ENCODE results near the gene LARP7.
A peak's percentile ranks its signal among the peaks of the same experiment; 100 is the strongest.
"Not testable (repeated sequence)": the region's sequence is repeated elsewhere in the genome, so short reads cannot be mapped to it uniquely, and the experiment has no call there.

Gene LARP7

GRCh38 chr4:112649055-112649408 is 12.1 kb downstream of the LARP7 start:
- no peak for FAIRE-seq
- TF ChIP-seq POLR2A (IDR thresholded peaks at IDR 0.05; ENCODE audit: low read depth, low read length) (no peak), TAF1 (IDR thresholded peaks at IDR 0.05; ENCODE audit: low read depth, low read length) (no peak), POU2F2 (IDR thresholded peaks at IDR 0.05; ENCODE audit: low read depth, low read length) (no peak), SPI1 (IDR thresholded peaks at IDR 0.05; ENCODE audit: low read depth, low read length) (no peak), POLR2AphosphoS5 (IDR thresholded peaks at IDR 0.05; ENCODE audit: low read depth, low read length) (no peak), PAX5 (IDR thresholded peaks at IDR 0.05; ENCODE audit: insufficient read depth, low read length, severe bottlenecking) (no peak)

GRCh38 chr4:112650332-112650731 is 13.4 kb downstream of the LARP7 start:
- no peak for DNase-seq (ENCODE audit: insufficient read length, low spot score)
- TF ChIP-seq TAF1 (IDR thresholded peaks at IDR 0.05; ENCODE audit: low read depth, low read length) (no peak), POU2F2 (IDR thresholded peaks at IDR 0.05; ENCODE audit: low read depth, low read length) (no peak), SPI1 (IDR thresholded peaks at IDR 0.05; ENCODE audit: low read depth, low read length) (no peak), PAX5 (IDR thresholded peaks at IDR 0.05; ENCODE audit: insufficient read depth, low read length, severe bottlenecking) (no peak), POLR2A (IDR thresholded peaks at IDR 0.05; ENCODE audit: low read depth, low read length) (no peak), POLR2AphosphoS5 (IDR thresholded peaks at IDR 0.05; ENCODE audit: low read depth, low read length) (no peak)
- FAIRE-seq, result no peak

More at GRCh38 chr4:112649055-112649408, 12.1 kb downstream of the LARP7 start:
- no peak for DNase-seq (ENCODE audit: insufficient read length, low spot score)

GRCh38 chr4:112651641-112652040 is 14.7 kb downstream of the LARP7 start:
- DNase-seq (ENCODE audit: insufficient read length, low spot score), result no peak
- FAIRE-seq, result no peak
- TF ChIP-seq POLR2AphosphoS5 (IDR thresholded peaks at IDR 0.05; ENCODE audit: low read depth, low read length) (no peak), SPI1 (IDR thresholded peaks at IDR 0.05; ENCODE audit: low read depth, low read length) (no peak), PAX5 (IDR thresholded peaks at IDR 0.05; ENCODE audit: insufficient read depth, low read length, severe bottlenecking) (no peak), POLR2A (IDR thresholded peaks at IDR 0.05; ENCODE audit: low read depth, low read length) (no peak), TAF1 (IDR thresholded peaks at IDR 0.05; ENCODE audit: low read depth, low read length) (no peak), POU2F2 (IDR thresholded peaks at IDR 0.05; ENCODE audit: low read depth, low read length) (no peak)

- TF ChIP-seq SPI1 (IDR thresholded peaks at IDR 0.05; ENCODE audit: low read depth, low read length) (no peak), POLR2AphosphoS5 (IDR thresholded peaks at IDR 0.05; ENCODE audit: low read depth, low read length) (no peak), POU2F2 (IDR thresholded peaks at IDR 0.05; ENCODE audit: low read depth, low read length) (no peak), TAF1 (IDR thresholded peaks at IDR 0.05; ENCODE audit: low read depth, low read length) (no peak), PAX5 (IDR thresholded peaks at IDR 0.05; ENCODE audit: insufficient read depth, low read length, severe bottlenecking) (no peak), POLR2A (IDR thresholded peaks at IDR 0.05; ENCODE audit: low read depth, low read length) (no peak)
- DNase-seq (ENCODE audit: insufficient read length, low spot score), result no peak
- FAIRE-seq, result no peak
Observed at GRCh38 chr4:112652216-112652615, 15.3 kb downstream of the LARP7 start.

- peak; percentile 41 for FAIRE-seq
- TF ChIP-seq POLR2A (IDR thresholded peaks at IDR 0.05; ENCODE audit: low read depth, low read length) (no peak), TAF1 (IDR thresholded peaks at IDR 0.05; ENCODE audit: low read depth, low read length) (no peak), POU2F2 (IDR thresholded peaks at IDR 0.05; ENCODE audit: low read depth, low read length) (no peak), POLR2AphosphoS5 (IDR thresholded peaks at IDR 0.05; ENCODE audit: low read depth, low read length) (no peak), PAX5 (IDR thresholded peaks at IDR 0.05; ENCODE audit: insufficient read depth, low read length, severe bottlenecking) (no peak), SPI1 (IDR thresholded peaks at IDR 0.05; ENCODE audit: low read depth, low read length) (no peak)
- DNase-seq (ENCODE audit: insufficient read length, low spot score), result no peak
Observed at GRCh38 chr4:112655270-112655669, 18.3 kb downstream of the LARP7 start.

- FAIRE-seq; DNase-seq (ENCODE audit: insufficient read length, low spot score): not testable (repeated sequence)
Observed at GRCh38 chr4:112656115-112656514, 19.2 kb downstream of the LARP7 start.

GRCh38 chr4:112664611-112665010 is 27.7 kb downstream of the LARP7 start:
- peak; percentile 50 for FAIRE-seq
- DNase-seq (ENCODE audit: insufficient read length, low spot score), result no peak
- TF ChIP-seq POU2F2 (IDR thresholded peaks at IDR 0.05; ENCODE audit: low read depth, low read length) (no peak), SPI1 (IDR thresholded peaks at IDR 0.05; ENCODE audit: low read depth, low read length) (no peak), TAF1 (IDR thresholded peaks at IDR 0.05; ENCODE audit: low read depth, low read length) (no peak), PAX5 (IDR thresholded peaks at IDR 0.05; ENCODE audit: insufficient read depth, low read length, severe bottlenecking) (no peak), POLR2AphosphoS5 (IDR thresholded peaks at IDR 0.05; ENCODE audit: low read depth, low read length) (no peak), POLR2A (IDR thresholded peaks at IDR 0.05; ENCODE audit: low read depth, low read length) (no peak)

- DNase-seq (ENCODE audit: insufficient read length, low spot score) (no peak), FAIRE-seq (no peak)
- TF ChIP-seq TAF1 (IDR thresholded peaks at IDR 0.05; ENCODE audit: low read depth, low read length) (no peak), SPI1 (IDR thresholded peaks at IDR 0.05; ENCODE audit: low read depth, low read length) (no peak), PAX5 (IDR thresholded peaks at IDR 0.05; ENCODE audit: insufficient read depth, low read length, severe bottlenecking) (no peak)
Observed at GRCh38 chr4:112668131-112668530, 31.2 kb downstream of the LARP7 start.

GRCh38 chr4:112673076-112673475 is 36.1 kb downstream of the LARP7 start:
- DNase-seq (ENCODE audit: insufficient read length, low spot score), result no peak
- TF ChIP-seq TAF1 (IDR thresholded peaks at IDR 0.05; ENCODE audit: low read depth, low read length) (no peak), POU2F2 (IDR thresholded peaks at IDR 0.05; ENCODE audit: low read depth, low read length) (no peak), SPI1 (IDR thresholded peaks at IDR 0.05; ENCODE audit: low read depth, low read length) (no peak), POLR2AphosphoS5 (IDR thresholded peaks at IDR 0.05; ENCODE audit: low read depth, low read length) (no peak)
- no peak for FAIRE-seq

GRCh38 chr4:112673686-112674085 is 36.7 kb downstream of the LARP7 start:
- TF ChIP-seq TAF1 (IDR thresholded peaks at IDR 0.05; ENCODE audit: low read depth, low read length) (no peak), POU2F2 (IDR thresholded peaks at IDR 0.05; ENCODE audit: low read depth, low read length) (no peak)
- no peak for FAIRE-seq
- DNase-seq (ENCODE audit: insufficient read length, low spot score), result no peak

GRCh38 chr4:112674376-112674775 is 37.4 kb downstream of the LARP7 start:
- DNase-seq (ENCODE audit: insufficient read length, low spot score), result no peak
- TF ChIP-seq POLR2A (IDR thresholded peaks at IDR 0.05; ENCODE audit: low read depth, low read length) (no peak), SPI1 (IDR thresholded peaks at IDR 0.05; ENCODE audit: low read depth, low read length) (0 out of 2 replicates have a peak, but pooled peaks have one; percentile 29)
- no peak for FAIRE-seq
